K562 (cell line): ENCODE data around the gene VMP1. TPM values are rescaled to one million over a fixed set of nuclear protein-coding genes. Genes with fewer than 3 reads are reported as not detected.

Experiments
- ATAC-seq: fragments of 200-7000 bp; cut with Tn5 transposase; 3 replicates; pipeline ENCODE4 v1.9.1; 2020; ENCODE audit warnings: moderate library complexity
- BruUV-seq: library from RNA; stranded (reverse); fragments of 400-500 nt; replicated peaks from 2 replicates; lab custom pipeline; 2021; lab: Mats Ljungman, UMichigan
- CTCF ChIA-PET: fragments of 300-600 bp; formaldehyde crosslinking; extraction: SDS; loops from one replicate; lab custom pipeline; 2021; ENCODE audit warnings: low intra/inter-chr PET ratio; lab: Yijun Ruan, JAX
- POLR2A ChIA-PET: fragments of 300-600, 350-650 bp; sonication (Branson Sonifier 250); formaldehyde crosslinking; extraction: SDS; loops from one replicate; lab custom pipeline; 2021; ENCODE audit warnings: antibody characterized with exemption, inconsistent platforms; lab: Yijun Ruan, JAX
- DNase-seq, 4 experiments: peaks; one replicate each; pipeline versions ENCODE4 v3.0.0 to v3.0.0-alpha.2; 2011 to 2018; ENCODE audit warnings: low spot score in 3 of 4, mixed read lengths in 3 of 4; ENCODE audit errors: extremely low read depth in 1 of 4
- FAIRE-seq: peaks from 2 replicates; lab custom pipeline; 2011; peaks lifted over from hg19 to GRCh38; lab: Jason Lieb, UNC
- H2AFZ ChIP-seq: 2 replicates; pipeline ENCODE4 v1.6.0; 2011; ENCODE audit warnings: low read depth, low read length, control low read depth, inconsistent platforms
- H3K27ac ChIP-seq: fragments of 200-600 bp; 3 replicates; pipeline ENCODE4 v1.8.0; 2011; ENCODE audit warnings: low read depth, mild to moderate bottlenecking, control low read depth, inconsistent platforms, low read length, moderate library complexity, mixed read lengths; ENCODE audit errors: extremely low read depth
- H3K27me3 ChIP-seq, 2 experiments: fragments of 300-600 bp in 1 of 2; 2 replicates in 1 of 2; 3 replicates in 1 of 2; pipeline versions ENCODE4 v1.6.0 to v1.8.0; 2011; ENCODE audit warnings: inconsistent platforms in 2 of 2, low read length in 2 of 2, mild to moderate bottlenecking in 1 of 2, mixed read lengths in 1 of 2, moderate library complexity in 1 of 2; ENCODE audit not compliant: control insufficient read depth in 2 of 2, insufficient read depth in 2 of 2
- H3K36me3 ChIP-seq: fragments of 300-600 bp; 3 replicates; pipeline ENCODE4 v1.8.0; 2011; ENCODE audit warnings: mild to moderate bottlenecking, low read length, inconsistent platforms; ENCODE audit not compliant: control insufficient read depth, insufficient read depth
- H3K4me1 ChIP-seq, 2 experiments: fragments of 200-600 bp in 1 of 2; replicated peaks in 1 of 2; 2 replicates in 1 of 2; 3 replicates in 1 of 2; pipeline versions ENCODE4 v1.5.1 to v1.8.0; 2011; ENCODE audit warnings: inconsistent platforms in 2 of 2, low read length in 2 of 2, mild to moderate bottlenecking in 1 of 2, mixed read lengths in 1 of 2, moderate library complexity in 1 of 2; ENCODE audit not compliant: control insufficient read depth in 2 of 2, insufficient read depth in 2 of 2
- H3K4me2 ChIP-seq: 2 replicates; pipeline ENCODE4 v1.6.1; 2011; ENCODE audit warnings: low read length, control low read depth, inconsistent platforms, mixed read lengths; ENCODE audit not compliant: insufficient read depth
- H3K4me3 ChIP-seq: fragments of 200-600 bp; sonication (generic), shearing (Covaris generic); 2 replicates; pipeline ENCODE4 v1.5.1; 2016; ENCODE audit warnings: control low read depth, inconsistent platforms
- H3K79me2 ChIP-seq: fragments of 200-600 bp; 3 replicates; pipeline ENCODE4 v1.8.0; 2011; ENCODE audit warnings: low read length, inconsistent platforms; ENCODE audit not compliant: control insufficient read depth, insufficient read depth
- H3K9ac ChIP-seq, 2 experiments: 2 replicates each; pipeline versions ENCODE4 v1.6.0 to v1.6.1; 2011; ENCODE audit warnings: low read depth in 2 of 2, low read length in 2 of 2, control low read depth in 1 of 2, inconsistent platforms in 1 of 2, mild to moderate bottlenecking in 1 of 2, mixed read lengths in 1 of 2; ENCODE audit not compliant: insufficient read depth in 1 of 2
- H3K9me1 ChIP-seq: one replicate; pipeline ENCODE4 v1.6.0; 2011; ENCODE audit warnings: inconsistent platforms, mild to moderate bottlenecking, low read length, moderate library complexity; ENCODE audit not compliant: control insufficient read depth, insufficient read depth
- H3K9me3 ChIP-seq: replicated peaks from 2 replicates; pipeline ENCODE4 v1.5.1; 2011; ENCODE audit warnings: low read depth, low read length, inconsistent platforms; ENCODE audit not compliant: control insufficient read depth, insufficient read depth
- H4K20me1 ChIP-seq: replicated peaks from 2 replicates; pipeline ENCODE4 v1.6.1; 2011; ENCODE audit warnings: low read length, inconsistent platforms, mixed read lengths; ENCODE audit not compliant: control insufficient read depth, insufficient read depth
- MEIS2 ChIP-seq: fragments of 450-650 bp; IDR thresholded peaks from 2 replicates; pipeline ENCODE4 v1.6.1; 2014; ENCODE audit warnings: mild to moderate bottlenecking; ENCODE audit not compliant: partially characterized antibody
- RBM25 ChIP-seq: fragments of 200-400 bp; formaldehyde crosslinking; IDR thresholded peaks from 2 replicates; pipeline ENCODE4 v1.6.1; 2018; ENCODE audit warnings: low read length, low read depth, moderate library complexity; ENCODE audit not compliant: severe bottlenecking
- SAP30 ChIP-seq: fragments of 200-600 bp; sonication (generic); IDR thresholded peaks from 2 replicates; pipeline ENCODE4 v1.6.1; 2012; ENCODE audit warnings: borderline replicate concordance, low read depth, mild to moderate bottlenecking, moderate library complexity, low read length, control low read depth, inconsistent platforms; ENCODE audit not compliant: insufficient read depth, poor library complexity, severe bottlenecking
- TCF3 ChIP-seq: sonication (generic); formaldehyde crosslinking; IDR thresholded peaks from 2 replicates; pipeline ENCODE4 v1.4.0; 2020; ENCODE audit warnings: mild to moderate bottlenecking, missing genetic modification reagents
- WGBS: fragments of 100-300 bp; shearing (Covaris generic); methylation state at CpG from one replicate; pipeline ENCODE4 v1.1.6; 2016; ENCODE audit warnings: low coverage, mixed read lengths; ENCODE audit not compliant: insufficient coverage; ENCODE audit errors: missing lambda C conversion rate; 5-methylcytosine and 5-hydroxymethylcytosine counted together
- in situ Hi-C: fragments of 300-500 bp; cut with MboI; formaldehyde crosslinking; loops from 4 replicates; pipeline ENCODE4 v1.15.0; 2018; ENCODE audit warnings: inconsistent platforms, mixed read lengths
- intact Hi-C: fragments of 100-400 bp; cut with micrococcal nuclease; formaldehyde crosslinking; loops from 2 replicates; pipeline ENCODE4 v1.14.2; 2022
- polyA plus RNA-seq, 8 experiments: library from polyadenylated mRNA; depleted of rRNA in 4 of 8; stranded (reverse) in 5 of 8; unstranded in 3 of 8; fragments of >200 nt; fragmentation: Nextera tagmentation in 2 of 8; fragmentation: Illumina TruSeq in 1 of 8; extraction: Ambion mirVana in 2 of 8; extraction: Trizol in 1 of 8; gene quantifications; 2 replicates each; pipeline versions ENCODE4 v1.2.1 to v1.2.3, GENCODE V29; 2011 to 2014; ENCODE audit warnings: inconsistent platforms in 1 of 8, missing spikeins in 1 of 8
- total RNA-seq, 7 experiments: library from RNA; depleted of rRNA in 6 of 7; stranded (reverse); fragments of >200 nt in 6 of 7; fragmentation: Illumina TruSeq in 2 of 7; extraction: Trizol in 2 of 7; gene quantifications; 2 replicates each; pipeline versions ENCODE4 v1.2.1 to v1.2.3, GENCODE V29; 2011 to 2021; ENCODE audit warnings: low replicate concordance in 1 of 7
- TF ChIP-seq, protein P1 (sequence below), 2 experiments: fragments of 200-800 bp in 1 of 2; sonication (Bioruptor generic) in 1 of 2; sonication (generic) in 1 of 2; formaldehyde crosslinking in 1 of 2; IDR thresholded peaks in 1 of 2; conservative IDR thresholded peaks in 1 of 2; 2 replicates each; pipeline versions ENCODE4 v1.5.0 to v1.6.1; 2016 to 2020; ENCODE audit warnings: missing compliant biosample characterization in 1 of 2, missing genetic modification characterization in 1 of 2, missing genetic modification reagents in 1 of 2

Gene VMP1
- total and polyA plus RNA-seq, 9 of the 15 experiments (the other 6 are each of a cell fraction or from before 2014, with no cell fraction given): 123 to 304 (median 151) TPM

DNA sequence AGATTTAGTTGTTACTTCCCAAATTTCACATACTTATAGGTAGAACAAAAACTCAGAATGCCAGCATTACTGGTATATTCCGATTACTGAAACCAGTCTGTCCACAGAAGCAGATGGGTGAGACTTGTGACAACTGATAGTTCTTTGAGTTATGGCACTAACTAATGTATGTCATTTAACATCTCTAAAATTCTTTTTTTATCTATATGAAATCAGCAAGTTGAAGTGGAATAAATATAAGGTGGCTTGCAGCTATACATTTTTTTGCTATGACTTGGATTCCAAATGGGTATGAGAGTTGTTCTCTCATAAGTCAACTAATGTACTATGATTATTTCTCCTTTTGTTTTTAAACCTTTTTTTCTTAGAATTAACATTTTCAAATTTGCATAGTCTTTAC, 69.1 kb downstream of the VMP1 start:
- CTCF ChIA-PET: no interaction called here
- Histone ChIP-seq H3K36me3 (peaks cover 47% of the 10 kb centered on the region; the same call in 2 of the 3 replicates), H3K4me1 (peaks cover 7 to 14% of the 10 kb centered on the region in 2 experiments; a peak in 3 of 5 replicates), H3K4me2 (no peak overlapping the region), H3K9ac (no peak overlapping the region), H3K9me3 (no peaks in the 10 kb centered on the region), H3K4me3 (no peak overlapping the region), H3K27ac (no peak overlapping the region), H2AFZ (no peak overlapping the region), H4K20me1 (no peaks in the 10 kb centered on the region), H3K79me2 (no peaks in the 10 kb centered on the region), H3K9me1 (no peaks in the 10 kb centered on the region), H3K27me3 (no peaks in the 10 kb centered on the region)
- FAIRE-seq: no peak
- POLR2A ChIA-PET: no interaction called here
- ATAC-seq: no peak
- intact Hi-C loops (no loop called here), in situ Hi-C loops (no loop called here)
- no peak for DNase-seq
- 71% methylated on average over 1 of the region's 1 CpG for WGBS
- TF ChIP-seq TCF3 (CRISPR knock-in tag) (no peak), MEIS2 (peak; percentile 46), SAP30 (no peak)
- no TSS peak for BruUV-seq

DNA sequence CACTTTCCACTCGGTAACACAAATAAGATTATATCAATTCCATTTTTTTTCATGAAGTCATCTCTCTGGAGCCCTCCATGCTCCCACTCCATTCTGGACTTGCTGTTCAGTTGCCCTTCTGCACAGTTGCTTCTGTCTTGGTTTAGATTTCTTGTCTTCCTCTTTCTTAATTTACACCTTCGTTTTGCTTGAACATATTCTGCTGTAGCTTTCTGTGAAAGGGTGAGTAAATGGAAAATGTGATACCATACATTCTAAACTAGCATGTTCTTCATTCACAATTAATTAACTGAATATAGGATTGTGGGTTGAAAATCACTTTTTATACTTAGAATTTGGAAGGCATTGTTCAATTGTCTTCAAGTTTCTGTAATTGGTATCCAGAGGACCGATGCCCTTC, 69.6 kb downstream of the VMP1 start:
- ChIA-PET POLR2A (interaction anchor here (0.6 kb wide), 1 partner anchor 43 kb away, joined by 4 read pairs; no protein-coding TSS in a partner anchor), CTCF (no interaction called here)
- Histone ChIP-seq H3K9me1 (no peaks in the 10 kb centered on the region), H3K9me3 (no peaks in the 10 kb centered on the region; the same call in 1 of the 2 replicates), H3K79me2 (no peaks in the 10 kb centered on the region; the same call in 2 of the 3 replicates), H3K4me2 (no peak overlapping the region), H3K27ac (no peak overlapping the region), H3K9ac (no peak overlapping the region), H2AFZ (no peak overlapping the region), H3K36me3 (peaks cover 45% of the 10 kb centered on the region; the same call in 2 of the 3 replicates), H3K4me1 (peaks cover 7 to 14% of the 10 kb centered on the region in 2 experiments; a peak in 3 of 5 replicates), H4K20me1 (no peaks in the 10 kb centered on the region), H3K4me3 (no peak overlapping the region), H3K27me3 (no peaks in the 10 kb centered on the region)
- ATAC-seq (no peak), DNase-seq (no peak), FAIRE-seq (no peak)
- WGBS: 40% methylated on average over 3 of the region's 3 CpGs
- TF ChIP-seq RBM25: peak; percentile 84
- TF ChIP-seq, protein P1, sequence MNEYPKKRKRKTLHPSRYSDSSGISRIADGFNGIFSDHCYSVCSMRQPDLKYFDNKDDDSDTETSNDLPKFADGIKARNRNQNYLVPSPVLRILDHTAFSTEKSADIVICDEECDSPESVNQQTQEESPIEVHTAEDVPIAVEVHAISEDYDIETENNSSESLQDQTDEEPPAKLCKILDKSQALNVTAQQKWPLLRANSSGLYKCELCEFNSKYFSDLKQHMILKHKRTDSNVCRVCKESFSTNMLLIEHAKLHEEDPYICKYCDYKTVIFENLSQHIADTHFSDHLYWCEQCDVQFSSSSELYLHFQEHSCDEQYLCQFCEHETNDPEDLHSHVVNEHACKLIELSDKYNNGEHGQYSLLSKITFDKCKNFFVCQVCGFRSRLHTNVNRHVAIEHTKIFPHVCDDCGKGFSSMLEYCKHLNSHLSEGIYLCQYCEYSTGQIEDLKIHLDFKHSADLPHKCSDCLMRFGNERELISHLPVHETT (CRISPR knock-in tag; conservative IDR thresholded peaks at IDR 0.05 in 1 of 2, IDR thresholded peaks at IDR 0.05 in 1 of 2): no peak
- no TSS peak for BruUV-seq
- in situ Hi-C loops: no loop called here
- intact Hi-C loops: no loop called here
